HG03442 (cell line): Measurements from ENCODE around the gene PPP2CA.
A peak's percentile ranks its signal among the peaks of the same experiment; 100 is the strongest.
"Not testable (repeated sequence)": the region's sequence is repeated elsewhere in the genome, so short reads cannot be mapped to it uniquely, and the experiment has no call there.

ENCODE experiments used
- ATAC-seq: cut with Tn5 transposase; IDR thresholded peaks from one replicate; pipeline ENCODE4 v1.9.1; 2021; ENCODE audit warnings: mild to moderate bottlenecking, moderate library complexity; ENCODE audit not compliant: unreplicated experiment

Gene PPP2CA

GRCh38 chr5:134203630-134204029 is 22.2 kb downstream of the PPP2CA start:
- ATAC-seq, result no peak

DNA sequence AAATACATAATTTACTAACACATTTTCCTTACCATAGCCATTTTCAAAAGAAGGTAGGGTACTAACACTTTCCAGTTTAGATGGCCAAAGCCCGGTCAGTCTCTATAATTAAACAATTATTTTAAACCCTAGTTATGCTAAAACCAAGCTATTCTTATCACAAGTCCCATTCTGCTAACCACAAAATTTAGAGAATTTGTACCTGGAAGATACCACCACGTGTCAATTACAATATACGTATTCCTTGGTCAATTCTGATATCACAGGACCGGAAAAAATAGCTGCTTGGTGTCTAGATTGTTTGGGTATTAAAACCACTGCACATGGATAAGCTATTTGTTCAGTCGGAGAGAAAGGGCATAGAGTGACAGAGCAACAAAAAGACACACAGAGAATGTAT is 30.2 kb downstream of the PPP2CA start:
- ATAC-seq, result no peak

- ATAC-seq, result no peak
These were observed 36.8 kb downstream of the PPP2CA start for GRCh38 chr5:134189031-134189430.

DNA sequence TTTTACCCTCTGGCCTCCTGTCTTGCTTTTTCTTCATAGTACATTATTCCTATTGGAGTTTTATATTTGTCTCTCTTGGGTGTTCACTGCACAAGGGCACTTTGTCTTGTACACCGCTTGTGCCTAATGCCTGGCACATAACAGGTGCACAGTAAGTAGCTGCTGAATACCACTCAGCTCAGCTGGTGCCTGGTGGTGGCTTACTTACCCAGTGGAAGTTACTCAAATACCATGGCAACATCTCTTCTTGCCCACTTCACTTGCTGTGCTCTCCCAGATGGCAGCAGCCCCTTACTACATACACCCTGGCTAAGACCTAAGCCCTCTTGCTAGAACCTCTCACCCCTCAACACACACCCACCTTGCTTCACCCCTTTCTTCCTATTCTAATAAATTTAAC is 37.8 kb downstream of the PPP2CA start:
- no peak for ATAC-seq

DNA sequence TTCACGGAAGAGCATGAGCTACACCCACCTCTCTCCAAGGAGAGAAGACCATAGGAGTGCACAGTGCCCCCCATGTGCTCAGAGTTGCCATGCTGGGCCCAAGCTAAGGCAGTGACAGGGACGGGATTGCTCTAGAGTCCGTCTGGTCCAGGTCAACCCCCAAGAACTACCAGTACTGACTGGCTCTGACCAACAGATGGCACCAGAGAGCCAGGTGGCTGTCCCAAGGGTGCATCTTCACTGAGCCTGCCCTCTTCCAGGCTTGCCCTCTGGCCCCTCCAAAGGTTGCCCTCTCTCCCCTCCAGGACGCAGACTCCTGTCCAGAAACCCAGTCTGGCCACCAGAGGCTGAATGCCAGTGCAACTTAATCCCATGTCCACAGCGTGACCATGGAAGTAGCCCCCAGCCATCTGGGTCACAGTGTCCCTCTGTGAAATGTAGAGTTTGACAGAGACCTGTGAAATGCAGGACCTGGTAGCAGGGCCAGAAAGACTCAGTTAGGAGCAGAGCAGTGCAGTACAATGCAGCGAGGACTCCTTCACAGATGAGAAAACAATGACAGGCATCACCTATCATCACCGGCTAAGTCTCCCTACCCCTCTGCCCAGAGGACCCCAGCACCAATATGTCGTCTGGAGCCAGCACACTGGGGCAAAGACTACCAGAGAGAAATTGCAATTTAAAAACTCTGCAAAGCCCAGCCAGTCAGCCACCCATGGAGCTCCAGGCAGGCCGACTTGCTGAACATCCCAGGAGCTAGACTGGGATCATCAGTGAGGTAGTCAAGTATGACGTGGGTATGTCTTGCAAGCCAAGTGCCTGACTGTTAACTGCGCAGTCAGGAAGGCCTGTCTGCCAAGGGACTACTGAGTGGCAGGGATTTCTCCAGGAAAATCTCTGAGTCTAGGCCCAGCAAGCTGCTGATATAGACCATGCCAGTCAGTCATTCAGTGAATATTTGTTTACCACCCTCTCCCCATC is 41.4 kb downstream of the PPP2CA start:
- peak; percentile 74 for ATAC-seq

GRCh38 chr5:134183481-134183880 is 42.4 kb downstream of the PPP2CA start:
- no peak for ATAC-seq

DNA sequence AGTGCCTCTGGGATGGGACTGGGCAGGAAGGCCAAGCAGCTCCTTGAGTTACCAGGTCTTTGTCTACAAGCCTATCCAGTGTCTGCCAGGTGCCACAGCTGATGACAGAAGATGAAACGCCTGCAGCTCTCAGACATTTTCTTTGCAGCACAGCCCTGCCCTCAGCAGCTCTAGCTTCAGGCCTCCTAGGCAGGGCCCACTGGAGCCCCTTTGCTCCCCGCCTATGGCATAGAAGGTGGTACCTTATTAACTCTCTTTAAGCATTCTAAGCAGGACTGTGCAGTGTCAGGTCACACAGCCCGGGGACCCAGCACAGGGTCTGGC is 47.8 kb downstream of the PPP2CA start:
- ATAC-seq, result no peak

- ATAC-seq, result no peak
These were observed 48.3 kb downstream of the PPP2CA start for GRCh38 chr5:134177369-134178095.

DNA sequence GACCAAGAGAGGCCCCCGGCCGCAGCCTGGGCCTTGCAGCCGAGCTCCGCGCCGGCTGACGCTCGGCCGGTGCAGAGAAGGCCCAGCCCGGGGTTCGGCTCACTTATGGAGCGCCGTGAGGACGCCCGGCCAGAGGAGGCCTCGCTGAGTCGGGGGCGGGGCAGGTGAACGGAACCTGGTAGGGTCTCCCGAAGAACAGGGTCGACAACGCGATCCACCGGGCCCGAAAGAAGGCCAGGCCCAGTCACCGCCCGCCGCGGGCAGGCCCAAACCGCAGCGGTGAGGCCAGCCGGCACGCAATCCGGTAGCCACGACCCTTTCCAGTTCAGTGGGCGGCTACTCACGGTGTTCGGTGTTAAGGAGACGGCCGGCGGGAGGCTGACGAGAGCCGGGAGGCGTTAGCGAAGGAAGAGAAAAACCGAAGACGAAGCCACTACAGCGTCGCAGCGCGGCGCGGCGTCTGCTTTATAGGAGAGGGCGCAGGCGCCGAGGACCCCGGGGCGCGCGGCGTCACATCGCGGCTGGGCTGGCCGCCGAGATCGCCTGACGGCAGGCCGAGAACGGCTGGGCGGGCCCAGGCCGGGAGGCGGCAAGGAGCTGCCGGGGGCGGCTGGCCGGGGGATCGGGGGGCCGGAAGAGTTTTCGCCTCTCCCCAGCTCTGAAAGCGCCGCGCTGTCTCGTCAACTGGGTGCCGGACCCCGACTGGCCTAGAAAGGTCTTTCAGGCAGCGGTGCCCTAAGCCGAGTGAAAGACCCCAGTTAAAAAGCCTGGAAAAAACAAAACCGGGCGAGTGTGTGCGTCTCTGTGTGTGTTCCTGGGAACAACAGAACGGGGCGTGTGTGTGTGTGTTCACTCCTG is 49.1 kb downstream of the PPP2CA start, which contains the start of gene SKP1:
SKP1 (minus strand) TSS at position 440 of the 858 bp plus-strand sequence. CDS start 2,928 bp downstream, outside the sequence.
- peak; percentile 70 for ATAC-seq

DNA sequence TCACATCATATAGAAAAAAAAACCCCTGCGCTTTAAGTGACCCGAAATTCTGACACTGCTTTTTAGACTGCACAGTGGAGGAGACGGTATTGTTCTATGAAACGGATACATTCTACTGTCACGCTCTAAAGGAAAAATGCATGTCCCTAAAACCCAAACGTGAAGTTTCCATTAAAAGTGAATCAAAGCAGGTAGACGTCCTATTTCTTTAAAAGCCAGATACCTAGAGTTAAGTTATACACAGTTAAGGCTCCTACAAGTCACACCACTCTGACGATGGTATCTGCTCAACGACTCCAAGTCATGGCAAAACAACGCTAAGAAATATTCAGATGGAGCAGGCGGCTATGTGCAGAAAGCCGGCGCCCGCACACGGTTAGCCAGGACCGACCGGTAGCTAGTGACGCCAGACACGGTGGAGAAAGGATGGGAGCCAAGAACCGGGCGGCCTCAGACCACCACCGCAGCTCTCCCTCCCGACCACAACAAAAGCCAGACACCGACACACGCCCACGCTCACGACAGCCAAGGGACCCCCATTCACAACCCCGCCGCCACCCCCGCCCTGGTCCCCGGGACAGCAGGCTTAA is 49.9 kb downstream of the PPP2CA start:
- ATAC-seq, result peak; percentile 32

- no peak for ATAC-seq
These were observed 50.7 kb downstream of the PPP2CA start for GRCh38 chr5:134174841-134175839.

DNA sequence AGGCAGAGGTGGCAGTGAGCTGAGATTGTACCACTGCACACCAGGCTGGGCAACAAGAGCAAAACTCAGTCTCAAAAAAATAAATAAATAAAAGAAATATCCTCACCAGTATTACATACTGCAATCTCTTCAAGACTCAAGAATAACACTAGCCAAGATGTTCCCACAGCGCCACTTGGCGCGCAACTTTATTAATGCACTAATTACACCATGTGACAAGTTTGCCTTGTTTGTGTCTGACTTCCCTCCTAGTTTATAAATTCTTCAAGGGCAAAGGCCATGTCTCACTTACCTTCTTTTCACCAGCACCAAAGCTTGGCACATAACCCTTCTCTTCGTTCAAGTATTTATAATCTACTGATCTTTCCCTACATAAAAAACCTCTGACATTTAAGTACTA is 53.9 kb downstream of the PPP2CA start:
- no peak for ATAC-seq

DNA sequence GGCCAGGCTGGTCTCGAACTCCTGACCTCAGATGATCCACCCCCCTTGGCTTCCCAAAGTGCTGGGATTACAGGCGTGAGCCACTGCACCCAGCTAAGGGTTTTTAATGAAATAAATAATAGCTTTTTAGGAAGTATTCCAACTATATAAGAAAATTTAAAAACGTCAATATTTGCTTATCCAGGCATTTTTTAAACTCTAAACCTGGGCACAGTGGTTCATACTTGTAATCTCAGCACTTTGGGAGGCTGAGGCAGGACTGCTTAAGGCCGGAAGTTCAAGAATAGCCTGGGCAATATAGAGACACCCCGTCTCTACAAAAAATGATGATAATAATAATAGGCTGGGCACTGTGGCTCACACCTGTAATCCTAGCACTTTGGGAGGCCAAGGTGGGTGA is 63.3 kb downstream of the PPP2CA start:
- ATAC-seq, result no peak

DNA sequence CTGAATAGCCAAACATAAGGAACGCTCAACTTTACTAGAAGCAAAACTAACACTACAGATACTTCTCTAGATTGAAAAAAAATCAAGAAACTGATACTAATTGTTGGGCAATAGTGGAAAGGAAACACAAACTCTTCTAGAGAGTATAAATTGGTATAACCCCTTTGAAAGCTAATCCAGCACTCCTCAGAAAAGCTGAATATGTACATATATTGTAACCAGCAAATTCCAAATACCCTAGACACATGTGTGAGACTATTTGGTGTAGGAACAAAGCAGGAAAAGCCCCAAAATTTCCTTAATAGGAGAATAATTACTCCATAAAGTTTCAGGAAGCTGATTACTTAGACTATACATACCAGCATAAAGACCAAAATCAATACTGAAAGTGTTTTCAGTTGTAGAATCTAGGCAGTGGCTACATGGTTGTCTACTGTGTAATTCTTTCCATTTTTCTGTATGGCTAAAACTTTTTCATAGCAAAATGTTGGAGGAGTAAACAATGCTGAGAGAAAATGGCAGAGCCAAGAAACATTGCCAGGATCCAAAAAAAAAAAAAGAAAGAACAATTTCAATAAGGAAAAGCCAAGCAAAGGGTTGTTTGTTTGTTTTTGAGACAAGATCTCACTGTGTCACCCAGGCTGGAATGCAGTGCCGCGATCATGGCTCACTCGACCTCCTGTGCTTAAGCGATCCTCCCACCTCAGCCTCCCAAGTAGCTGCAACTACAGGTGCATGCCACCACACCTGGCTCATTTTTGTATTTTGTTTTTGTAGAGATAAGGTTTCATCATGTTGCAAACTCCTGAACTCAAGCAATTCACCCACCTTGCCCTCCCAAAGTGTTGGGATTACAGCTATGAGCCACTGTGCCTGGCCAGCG is 64.1 kb downstream of the PPP2CA start:
- no peak for ATAC-seq

DNA sequence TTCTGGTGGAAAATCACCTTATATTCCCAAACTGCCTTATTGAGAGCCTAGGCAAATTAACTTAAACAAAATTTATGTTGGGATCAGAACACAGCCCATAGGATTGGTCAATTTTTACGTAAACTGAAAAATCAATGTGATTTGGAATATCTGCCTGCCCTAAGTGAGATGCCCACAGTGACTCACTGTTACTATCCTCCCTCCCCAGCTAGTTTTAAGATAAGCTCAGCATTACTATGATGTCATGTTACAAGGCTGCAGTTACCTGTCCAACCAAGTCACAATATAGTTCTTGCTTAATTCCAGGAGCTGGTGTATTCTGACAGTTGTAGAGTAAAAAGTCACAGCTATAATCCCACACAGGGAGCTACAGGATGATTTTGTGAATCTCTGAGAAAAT is 72.2 kb downstream of the PPP2CA start:
- no peak for ATAC-seq

GRCh38 chr5:134153241-134153640 is 72.6 kb downstream of the PPP2CA start:
- no peak for ATAC-seq

GRCh38 chr5:134152173-134152832 is 73.6 kb downstream of the PPP2CA start:
- ATAC-seq, result not testable (repeated sequence)

- no peak for ATAC-seq
These were observed 74.2 kb downstream of the PPP2CA start for GRCh38 chr5:134151723-134152122.
